PC-9 (cell line): ENCODE results near the gene RAB36.

Experiments used
- EZH2 ChIP-seq: fragments of 200-600 bp; sonication (generic); IDR thresholded peaks from 2 replicates; pipeline ENCODE4 v1.8.0; 2017; ENCODE audit warnings: antibody characterized with exemption, low read depth
- TF ChIP-seq, protein P1 (sequence below): fragments of 200-600 bp; sonication (generic); conservative IDR thresholded peaks from 2 replicates; pipeline ENCODE4 v1.6.1; 2017; ENCODE audit warnings: mixed run types, antibody characterized with exemption, mild to moderate bottlenecking, moderate library complexity

DNA sequence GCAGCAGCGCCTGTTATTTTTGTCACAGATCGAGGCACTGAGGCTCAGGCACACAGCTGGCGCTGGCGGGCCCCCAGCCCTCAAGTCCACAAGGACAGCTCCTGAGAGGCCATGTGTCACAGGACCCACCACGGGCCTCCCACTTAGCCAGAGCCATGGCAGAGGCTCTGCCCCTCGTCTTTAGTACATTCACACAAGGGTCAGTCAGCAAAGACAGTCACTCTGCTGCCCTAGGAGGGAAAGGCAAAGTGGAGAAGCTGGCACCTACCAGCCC lies 45.8 kb upstream of the RAB36 start:
- no peak for TF ChIP-seq EZH2
- TF ChIP-seq, protein P1, sequence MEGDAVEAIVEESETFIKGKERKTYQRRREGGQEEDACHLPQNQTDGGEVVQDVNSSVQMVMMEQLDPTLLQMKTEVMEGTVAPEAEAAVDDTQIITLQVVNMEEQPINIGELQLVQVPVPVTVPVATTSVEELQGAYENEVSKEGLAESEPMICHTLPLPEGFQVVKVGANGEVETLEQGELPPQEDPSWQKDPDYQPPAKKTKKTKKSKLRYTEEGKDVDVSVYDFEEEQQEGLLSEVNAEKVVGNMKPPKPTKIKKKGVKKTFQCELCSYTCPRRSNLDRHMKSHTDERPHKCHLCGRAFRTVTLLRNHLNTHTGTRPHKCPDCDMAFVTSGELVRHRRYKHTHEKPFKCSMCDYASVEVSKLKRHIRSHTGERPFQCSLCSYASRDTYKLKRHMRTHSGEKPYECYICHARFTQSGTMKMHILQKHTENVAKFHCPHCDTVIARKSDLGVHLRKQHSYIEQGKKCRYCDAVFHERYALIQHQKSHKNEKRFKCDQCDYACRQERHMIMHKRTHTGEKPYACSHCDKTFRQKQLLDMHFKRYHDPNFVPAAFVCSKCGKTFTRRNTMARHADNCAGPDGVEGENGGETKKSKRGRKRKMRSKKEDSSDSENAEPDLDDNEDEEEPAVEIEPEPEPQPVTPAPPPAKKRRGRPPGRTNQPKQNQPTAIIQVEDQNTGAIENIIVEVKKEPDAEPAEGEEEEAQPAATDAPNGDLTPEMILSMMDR, result no peak
